Fibroblast of lung (primary cell): ENCODE data around the gene MAP3K10.

ENCODE experiments used
- CTCF ChIP-seq, 2 donors: IDR thresholded peaks in 1 of 2; conservative IDR thresholded peaks in 1 of 2; 1 replicate in 1 of 2; 2 replicates in 1 of 2; pipeline ENCODE4 v1.5.1; 2011 to 2012; ENCODE audit warnings: low read length in 2 of 2, control low read depth in 1 of 2, inconsistent platforms in 1 of 2, low read depth in 1 of 2, mild to moderate bottlenecking in 1 of 2
- EZH2 ChIP-seq: IDR thresholded peaks from 2 replicates; pipeline ENCODE4 v1.5.1; 2012; ENCODE audit warnings: low read length, control low read depth, mild to moderate bottlenecking; ENCODE audit errors: missing control alignments

DNA sequence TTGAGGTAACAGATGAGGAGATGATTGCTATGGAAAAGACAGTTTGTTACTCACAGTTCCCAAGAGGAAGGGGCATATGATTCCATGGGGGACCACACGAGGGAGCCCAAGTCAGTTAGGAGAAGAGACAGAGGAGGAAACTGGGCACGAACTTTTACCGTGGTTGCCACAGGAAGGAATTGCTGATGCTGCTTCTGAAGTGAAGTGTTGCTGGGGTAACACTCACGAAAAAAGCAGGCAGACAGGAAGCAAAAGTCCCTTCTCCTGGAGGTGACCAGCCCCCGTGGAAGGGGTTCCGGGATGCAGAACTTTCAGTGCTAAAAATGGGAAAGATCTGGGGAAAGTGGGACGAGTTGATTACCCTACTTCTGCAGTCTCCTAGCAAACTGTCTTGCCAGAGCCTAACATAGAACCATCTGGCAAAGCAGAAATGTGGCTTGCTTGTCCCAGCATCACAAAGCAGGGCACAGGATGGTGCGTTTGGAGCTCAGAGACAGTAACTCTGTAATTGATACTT lies 35.4 kb upstream of the MAP3K10 start:
- TF ChIP-seq CTCF (conservative IDR thresholded peaks at IDR 0.05 in 1 of 2, IDR thresholded peaks at IDR 0.05 in 1 of 2; ENCODE audit: low read depth in 1 of 2, low read length in 2 of 2) (peak; percentile 25 to 50), EZH2 (no peak)
